Lower leg skin (tissue), 3 donors: ENCODE data around the gene COBL.

Source experiments
- POLR2A ChIP-seq, 2 donors: fragments of 450-650 bp; IDR thresholded peaks; one replicate each; pipeline ENCODE4 v1.6.1; 2016 to 2017; ENCODE audit warnings: antibody characterized with exemption in 2 of 2, mild to moderate bottlenecking in 1 of 2, moderate library complexity in 1 of 2
- TF ChIP-seq, protein P1 (sequence below), 3 donors: fragments of 450-650 bp; IDR thresholded peaks; one replicate each; pipeline ENCODE4 v1.5.1; 2016; ENCODE audit warnings: antibody characterized with exemption in 3 of 3, mild to moderate bottlenecking in 3 of 3, moderate library complexity in 2 of 3

GRCh38 chr7:51160990-51161615 is 155.5 kb downstream of the COBL start:
- TF ChIP-seq, protein P1, sequence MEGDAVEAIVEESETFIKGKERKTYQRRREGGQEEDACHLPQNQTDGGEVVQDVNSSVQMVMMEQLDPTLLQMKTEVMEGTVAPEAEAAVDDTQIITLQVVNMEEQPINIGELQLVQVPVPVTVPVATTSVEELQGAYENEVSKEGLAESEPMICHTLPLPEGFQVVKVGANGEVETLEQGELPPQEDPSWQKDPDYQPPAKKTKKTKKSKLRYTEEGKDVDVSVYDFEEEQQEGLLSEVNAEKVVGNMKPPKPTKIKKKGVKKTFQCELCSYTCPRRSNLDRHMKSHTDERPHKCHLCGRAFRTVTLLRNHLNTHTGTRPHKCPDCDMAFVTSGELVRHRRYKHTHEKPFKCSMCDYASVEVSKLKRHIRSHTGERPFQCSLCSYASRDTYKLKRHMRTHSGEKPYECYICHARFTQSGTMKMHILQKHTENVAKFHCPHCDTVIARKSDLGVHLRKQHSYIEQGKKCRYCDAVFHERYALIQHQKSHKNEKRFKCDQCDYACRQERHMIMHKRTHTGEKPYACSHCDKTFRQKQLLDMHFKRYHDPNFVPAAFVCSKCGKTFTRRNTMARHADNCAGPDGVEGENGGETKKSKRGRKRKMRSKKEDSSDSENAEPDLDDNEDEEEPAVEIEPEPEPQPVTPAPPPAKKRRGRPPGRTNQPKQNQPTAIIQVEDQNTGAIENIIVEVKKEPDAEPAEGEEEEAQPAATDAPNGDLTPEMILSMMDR (IDR thresholded peaks at IDR 0.05), result peak in 1 of 3 donors; percentile 66
- TF ChIP-seq POLR2A (IDR thresholded peaks at IDR 0.05), result no peak
